ENCODE measurements around the gene ALG14.

ALG14 gene

GRCh38 chr1:95018602-95019369, 54.0 kb downstream of the ALG14 start:
- Histone ChIP-seq H3K9me2 (replicated peaks; ENCODE audit: control insufficient read depth, low read length) (no peaks in the 10 kb centered on the region), H3K27ac (ENCODE audit: low read depth, low read length) (no peak overlapping the region), H3K4me2 (ENCODE audit: low read length) (no peak overlapping the region), H3K36me3 (ENCODE audit: control insufficient read depth, low read length) (no peaks in the 10 kb centered on the region), H3K79me2 (ENCODE audit: control insufficient read depth, low read length) (no peaks in the 10 kb centered on the region), H3F3A (ENCODE audit: control insufficient read depth, insufficient read depth) (no peaks in the 10 kb centered on the region), H3K27me3 (ENCODE audit: control insufficient read depth, low read length) (no peaks in the 10 kb centered on the region), H4K20me1 (ENCODE audit: control insufficient read depth, insufficient read depth, low read depth, low read length) (no peaks in the 10 kb centered on the region), H3K4me1 (ENCODE audit: control insufficient read depth, low read length) (no peaks in the 10 kb centered on the region), H3K4me3 (ENCODE audit: low read length) (no peak overlapping the region), H3K9me3 (ENCODE audit: control insufficient read depth, insufficient read depth, low read length) (no peaks in the 10 kb centered on the region)
- no peak for TF ChIP-seq CTCF (IDR thresholded peaks at IDR 0.05; ENCODE audit: low read depth, low read length, poor library complexity, severe bottlenecking)

GRCh38 chr1:95017775-95018174, 55.0 kb downstream of the ALG14 start:
- Histone ChIP-seq H3F3A (ENCODE audit: control insufficient read depth, insufficient read depth) (no peaks in the 10 kb centered on the region), H4K20me1 (ENCODE audit: control insufficient read depth, insufficient read depth, low read depth, low read length) (no peaks in the 10 kb centered on the region), H3K27me3 (ENCODE audit: control insufficient read depth, low read length) (no peaks in the 10 kb centered on the region), H3K4me1 (ENCODE audit: control insufficient read depth, low read length) (no peaks in the 10 kb centered on the region), H3K27ac (ENCODE audit: low read depth, low read length) (no peak overlapping the region), H3K4me3 (ENCODE audit: low read length) (no peak overlapping the region), H3K9me2 (replicated peaks; ENCODE audit: control insufficient read depth, low read length) (no peaks in the 10 kb centered on the region), H3K9me3 (ENCODE audit: control insufficient read depth, insufficient read depth, low read length) (no peaks in the 10 kb centered on the region), H3K36me3 (ENCODE audit: control insufficient read depth, low read length) (no peaks in the 10 kb centered on the region), H3K79me2 (ENCODE audit: control insufficient read depth, low read length) (no peaks in the 10 kb centered on the region), H3K4me2 (ENCODE audit: low read length) (no peak overlapping the region)
- TF ChIP-seq EZH2phosphoT487 (IDR thresholded peaks at IDR 0.05; ENCODE audit: borderline replicate concordance, low read length) (no peak), CTCF (IDR thresholded peaks at IDR 0.05; ENCODE audit: low read depth, low read length, poor library complexity, severe bottlenecking) (no peak)

GRCh38 chr1:95015076-95015475, 57.7 kb downstream of the ALG14 start:
- no peak for TF ChIP-seq CTCF (IDR thresholded peaks at IDR 0.05; ENCODE audit: low read depth, low read length, poor library complexity, severe bottlenecking)
- no peak for TF ChIP-seq EZH2phosphoT487 (IDR thresholded peaks at IDR 0.05; ENCODE audit: borderline replicate concordance, low read length)
- Histone ChIP-seq H3K4me2 (ENCODE audit: low read length) (no peak overlapping the region), H3K9me3 (ENCODE audit: control insufficient read depth, insufficient read depth, low read length) (no peaks in the 10 kb centered on the region), H3K4me3 (ENCODE audit: low read length) (no peak overlapping the region), H4K20me1 (ENCODE audit: control insufficient read depth, insufficient read depth, low read depth, low read length) (no peaks in the 10 kb centered on the region), H3F3A (ENCODE audit: control insufficient read depth, insufficient read depth) (no peaks in the 10 kb centered on the region), H3K27me3 (ENCODE audit: control insufficient read depth, low read length) (no peaks in the 10 kb centered on the region), H3K36me3 (ENCODE audit: control insufficient read depth, low read length) (no peaks in the 10 kb centered on the region), H3K4me1 (ENCODE audit: control insufficient read depth, low read length) (no peaks in the 10 kb centered on the region), H3K9me2 (replicated peaks; ENCODE audit: control insufficient read depth, low read length) (no peaks in the 10 kb centered on the region), H3K79me2 (ENCODE audit: control insufficient read depth, low read length) (no peaks in the 10 kb centered on the region), H3K27ac (ENCODE audit: low read depth, low read length) (no peak overlapping the region)

Measured in DOHH2 (cell line).